HG03575 (cell line): ENCODE results near the gene GJA8.
"Not testable (repeated sequence)": the region's sequence is repeated elsewhere in the genome, so short reads cannot be mapped to it uniquely, and the experiment has no call there.

ENCODE experiments used
- ATAC-seq: cut with Tn5 transposase; IDR thresholded peaks from one replicate; pipeline ENCODE4 v1.9.1; 2021; ENCODE audit not compliant: unreplicated experiment, insufficient number of reproducible peaks, low FRiP score; ENCODE audit errors: extremely low read depth

The GJA8 gene

DNA sequence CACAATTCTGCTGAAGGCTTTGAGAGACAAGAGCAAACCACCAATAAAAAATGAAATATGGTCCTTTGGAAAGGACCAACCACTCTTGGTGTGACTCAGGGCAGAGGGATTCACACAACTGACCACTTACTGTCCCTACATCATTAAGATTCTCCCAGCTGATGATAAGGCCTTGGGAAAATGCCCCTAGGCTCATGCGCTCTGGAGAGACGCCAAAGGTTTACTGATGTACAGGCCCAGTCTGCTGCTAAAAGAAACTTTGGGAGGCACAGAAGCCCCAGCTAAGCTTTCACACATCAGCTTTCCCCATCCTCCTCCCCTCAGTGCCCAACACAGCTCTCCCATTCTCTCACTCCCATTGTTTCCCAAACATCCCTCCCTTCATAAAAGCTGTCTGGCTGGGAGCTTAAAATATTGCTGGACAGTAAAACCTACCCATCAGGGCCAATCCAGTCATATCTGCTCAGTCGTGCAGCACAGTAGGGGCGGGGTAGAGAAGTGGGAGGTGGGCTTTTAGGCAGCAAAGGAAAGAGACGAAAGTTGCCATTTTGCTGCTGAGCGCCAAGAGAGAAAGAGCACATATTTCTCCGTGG is at the start of gene GJA8:
GJA8 (plus strand) TSS at position 543 of the 593 bp plus-strand sequence. CDS start 5,161 bp downstream, outside the sequence.
- no peak for ATAC-seq

DNA sequence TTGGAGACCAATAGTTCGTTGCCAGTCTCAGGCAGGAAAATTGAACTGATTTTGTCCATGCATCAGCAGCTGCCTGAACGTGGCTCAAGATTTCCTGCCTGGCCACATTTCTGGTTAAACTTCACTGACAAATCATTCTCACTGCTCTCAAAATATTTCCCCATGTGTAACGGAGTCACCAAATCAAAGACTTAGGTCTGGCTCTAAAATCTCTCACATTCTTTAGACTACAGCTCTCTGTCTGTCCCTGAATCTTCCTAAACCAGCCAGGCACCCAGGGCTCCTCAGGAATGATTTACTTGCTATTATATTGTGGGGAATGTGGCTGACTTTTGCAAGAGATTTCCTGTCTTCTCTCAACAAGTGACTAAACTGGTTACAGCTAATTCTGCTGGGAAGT is 49.2 kb upstream of the GJA8 start:
- no peak for ATAC-seq

DNA sequence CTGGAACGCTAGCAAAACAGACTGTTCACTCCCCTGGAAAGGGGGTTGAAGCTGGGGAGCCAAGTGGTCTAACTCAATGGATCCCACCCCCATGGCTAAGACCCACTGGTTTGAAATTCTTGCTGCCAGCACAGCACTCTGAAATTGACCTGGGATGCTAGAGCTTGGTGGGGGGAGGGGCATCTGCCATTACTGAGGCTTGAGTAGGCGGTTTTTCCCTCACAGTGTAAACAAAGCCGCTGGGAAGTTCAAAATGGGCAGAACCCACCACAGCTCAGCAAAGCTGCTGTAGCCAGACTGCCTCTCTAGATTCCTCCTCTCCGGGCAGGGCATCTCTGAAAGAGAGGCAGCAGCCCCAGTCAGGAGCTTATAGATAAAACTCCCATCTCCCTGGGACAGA is 47.6 kb upstream of the GJA8 start:
- ATAC-seq = not testable (repeated sequence)

DNA sequence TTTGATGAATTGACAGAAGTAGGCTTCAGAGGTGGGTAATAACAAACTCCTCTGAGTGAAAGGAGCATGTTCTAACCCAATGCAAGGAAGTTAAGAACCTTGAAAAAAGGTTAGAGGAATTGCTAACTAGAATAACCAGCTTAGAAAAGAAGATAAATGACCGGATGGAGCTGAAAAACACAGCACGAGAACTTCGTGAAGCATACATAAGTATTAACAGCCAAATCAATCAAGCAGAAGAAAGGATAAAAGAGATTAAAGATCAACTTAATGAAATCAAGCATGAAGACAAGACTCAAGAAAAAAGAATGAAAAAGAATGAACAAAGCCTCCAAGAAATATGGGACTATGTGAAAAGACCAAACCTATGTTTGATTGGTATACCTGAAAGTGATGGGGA is 46.6 kb upstream of the GJA8 start:
- ATAC-seq = not testable (repeated sequence)

DNA sequence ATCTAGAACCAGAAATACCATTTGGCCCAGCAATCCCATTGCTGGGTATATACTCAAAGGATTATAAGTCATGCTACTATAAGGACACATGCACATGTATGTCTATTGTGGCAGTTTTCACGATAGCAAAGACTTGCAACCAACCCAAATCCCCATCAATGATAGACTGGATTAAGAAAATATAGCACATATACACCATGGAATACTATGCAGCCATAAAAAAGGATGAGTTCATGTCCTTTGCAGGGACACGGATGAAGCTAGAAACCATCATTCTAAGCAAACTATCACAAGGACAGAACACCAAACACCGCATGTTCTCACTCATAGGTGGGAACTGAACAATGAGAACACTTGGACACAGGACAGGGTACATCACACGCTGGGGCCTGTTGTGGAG is 35.4 kb upstream of the GJA8 start:
- ATAC-seq = not testable (repeated sequence)

DNA sequence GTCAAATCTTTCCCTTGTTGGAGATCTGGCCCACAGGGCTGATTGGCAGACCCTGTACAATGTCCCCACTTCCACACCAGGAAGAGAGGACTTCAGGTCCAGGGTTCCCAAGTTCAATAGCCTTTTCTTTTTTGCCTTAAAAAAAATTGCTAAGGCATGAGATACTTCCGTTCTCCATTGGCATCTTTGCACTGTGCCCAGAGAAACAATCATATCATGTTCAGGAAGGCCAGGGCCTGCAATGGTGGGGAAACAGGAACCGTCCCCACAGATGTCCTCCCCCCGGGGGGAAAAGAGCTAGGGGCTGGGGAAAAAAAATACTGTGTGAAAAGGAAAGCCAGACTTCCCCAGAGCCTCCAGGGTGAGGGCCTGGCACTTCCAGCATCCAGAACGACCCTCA is 24.6 kb upstream of the GJA8 start:
- no peak for ATAC-seq

DNA sequence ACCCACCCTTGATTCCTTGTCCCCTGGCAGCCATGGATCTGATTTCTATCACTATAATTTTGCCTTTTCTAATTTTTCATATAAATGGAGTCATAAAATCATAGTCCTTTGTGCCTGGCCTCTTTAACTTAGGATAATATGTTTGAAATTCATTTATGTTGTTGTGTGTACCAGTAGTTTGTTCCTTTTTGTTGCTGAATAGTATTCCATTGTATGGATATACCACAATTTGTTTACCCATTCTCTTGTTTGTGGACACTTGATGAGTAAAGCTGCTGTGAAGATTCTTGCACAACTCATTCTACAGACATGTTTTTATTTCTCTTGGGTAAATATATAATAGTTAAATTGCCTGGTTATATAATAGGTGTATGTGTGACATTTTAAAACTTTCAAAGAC is 22.7 kb upstream of the GJA8 start:
- ATAC-seq = no peak

DNA sequence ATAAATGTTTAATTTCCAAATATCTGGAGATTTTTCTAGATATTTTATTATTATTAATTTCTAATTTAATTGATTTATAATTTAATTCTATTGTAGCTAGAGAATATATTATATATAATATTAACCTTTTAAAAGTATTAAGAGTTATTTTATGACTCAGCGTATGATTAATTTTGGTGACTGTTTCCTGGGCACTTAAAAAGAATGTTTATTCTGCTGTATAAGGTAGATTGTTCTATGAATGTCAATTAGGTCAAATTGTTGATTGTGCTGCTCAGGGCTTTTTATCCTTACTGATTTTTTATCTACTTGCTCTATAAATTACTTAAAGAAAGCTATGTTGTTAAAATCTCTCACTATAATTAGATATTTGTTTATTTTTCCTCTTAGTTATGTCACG is 20.1 kb upstream of the GJA8 start:
- no peak for ATAC-seq

DNA sequence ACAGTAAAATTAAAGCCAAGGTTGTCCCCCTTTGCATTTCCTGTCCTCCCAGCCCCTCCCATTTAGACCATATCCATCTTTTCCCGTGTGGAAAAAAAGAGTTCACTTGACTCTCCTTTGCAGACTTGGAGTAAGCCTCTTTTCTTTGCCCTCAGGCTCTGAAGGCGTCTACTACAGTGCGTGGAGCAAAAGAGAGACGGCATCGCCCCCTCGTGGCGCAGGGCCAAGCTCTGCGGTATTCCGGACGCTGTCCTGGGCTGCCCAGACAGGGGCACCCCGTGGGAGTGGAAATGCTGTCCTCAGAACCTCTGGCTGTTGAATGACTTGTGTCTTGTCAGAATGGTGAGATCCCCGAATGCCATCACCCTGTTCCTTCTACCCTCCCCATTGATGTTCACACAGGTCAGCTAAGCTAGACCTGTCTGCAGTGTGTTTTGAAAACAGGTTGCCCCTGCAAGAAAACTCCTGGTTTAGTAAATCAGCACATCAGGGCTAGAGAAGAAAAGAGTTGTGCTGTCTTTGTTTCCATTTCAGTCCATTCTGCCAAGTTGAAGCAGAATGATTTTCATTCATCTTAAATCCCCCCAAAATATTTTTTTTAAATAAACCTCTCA is 12.3 kb upstream of the GJA8 start:
- no peak for ATAC-seq

DNA sequence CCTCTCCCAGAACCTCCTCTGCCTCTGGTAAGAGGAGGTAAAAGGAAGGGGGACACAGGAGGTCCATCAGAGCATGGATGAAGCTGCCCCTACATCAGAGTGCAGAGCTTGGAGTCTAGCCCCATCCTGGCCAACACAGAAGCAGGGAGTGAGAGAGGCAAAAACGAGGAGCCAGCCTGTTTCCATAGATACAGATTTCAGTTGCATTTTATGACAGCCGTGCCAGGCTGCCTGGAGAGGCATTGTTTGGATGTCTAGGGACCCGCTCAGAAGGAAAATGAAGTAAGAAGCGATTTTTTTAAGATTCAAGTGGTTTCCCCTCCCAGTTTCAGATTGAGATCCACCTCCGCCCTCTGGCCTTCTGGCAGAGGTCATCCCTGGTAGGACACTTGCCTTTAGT is 11.5 kb upstream of the GJA8 start:
- ATAC-seq = no peak

DNA sequence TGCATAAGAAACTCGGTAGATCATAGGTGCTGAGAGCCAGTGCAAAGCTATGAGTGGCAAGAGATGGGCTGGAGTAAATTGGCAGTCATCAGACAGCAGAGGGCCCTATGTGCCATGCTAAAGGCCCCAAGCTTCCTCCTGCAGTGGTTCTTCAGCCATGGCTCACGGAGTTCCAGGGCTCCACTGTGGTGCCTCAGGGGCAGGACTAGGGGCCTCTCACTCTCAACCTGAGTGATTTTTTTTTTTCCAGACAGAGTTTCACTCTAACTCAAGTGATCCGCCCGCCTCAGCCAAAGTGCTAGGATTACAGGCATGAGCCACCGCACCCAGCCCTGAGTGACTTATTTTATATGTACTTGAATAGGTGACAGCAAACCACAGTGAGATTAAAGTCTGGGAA is 10.4 kb upstream of the GJA8 start:
- no peak for ATAC-seq

DNA sequence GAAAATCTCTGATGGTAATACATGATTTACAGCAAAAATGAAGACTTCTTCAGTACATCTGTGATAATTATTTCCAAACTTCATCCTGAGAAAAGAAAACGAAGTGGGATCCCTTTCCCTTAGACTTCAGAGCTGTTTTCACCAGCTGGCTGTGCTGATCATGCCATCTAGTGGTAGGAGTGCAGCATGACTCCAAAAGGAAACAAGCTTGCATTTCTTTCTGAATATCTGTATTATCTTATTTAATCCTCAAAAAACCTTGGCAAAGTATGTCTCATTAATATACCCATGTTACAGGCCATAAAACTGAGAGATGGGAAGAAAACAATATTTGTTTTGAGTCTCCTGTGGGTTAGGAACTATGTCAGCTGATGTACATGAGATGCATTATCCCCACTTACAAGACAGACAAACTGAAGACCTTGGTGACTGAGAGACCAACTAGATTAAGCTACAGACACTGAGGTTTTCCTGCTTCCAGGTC is 9.8 kb upstream of the GJA8 start:
- no peak for ATAC-seq

DNA sequence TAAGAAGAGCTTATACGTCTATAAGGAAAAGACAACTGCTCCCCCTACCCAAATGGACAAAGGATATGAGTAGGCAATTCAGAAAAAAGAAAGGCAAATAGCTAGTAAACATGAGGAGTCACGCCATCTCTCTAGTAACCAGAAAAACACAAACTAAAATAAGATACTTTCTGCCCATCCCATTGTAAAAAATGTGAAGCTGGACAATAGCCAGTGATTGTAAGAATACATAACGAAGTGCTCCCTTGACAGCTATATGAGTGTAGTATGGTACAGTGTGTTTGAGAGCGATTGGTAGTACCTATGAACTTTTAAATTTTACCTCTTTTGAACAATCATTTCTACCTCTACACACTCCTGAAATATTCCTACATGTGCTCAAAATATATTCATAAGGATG is 7.5 kb upstream of the GJA8 start:
- ATAC-seq = no peak

DNA sequence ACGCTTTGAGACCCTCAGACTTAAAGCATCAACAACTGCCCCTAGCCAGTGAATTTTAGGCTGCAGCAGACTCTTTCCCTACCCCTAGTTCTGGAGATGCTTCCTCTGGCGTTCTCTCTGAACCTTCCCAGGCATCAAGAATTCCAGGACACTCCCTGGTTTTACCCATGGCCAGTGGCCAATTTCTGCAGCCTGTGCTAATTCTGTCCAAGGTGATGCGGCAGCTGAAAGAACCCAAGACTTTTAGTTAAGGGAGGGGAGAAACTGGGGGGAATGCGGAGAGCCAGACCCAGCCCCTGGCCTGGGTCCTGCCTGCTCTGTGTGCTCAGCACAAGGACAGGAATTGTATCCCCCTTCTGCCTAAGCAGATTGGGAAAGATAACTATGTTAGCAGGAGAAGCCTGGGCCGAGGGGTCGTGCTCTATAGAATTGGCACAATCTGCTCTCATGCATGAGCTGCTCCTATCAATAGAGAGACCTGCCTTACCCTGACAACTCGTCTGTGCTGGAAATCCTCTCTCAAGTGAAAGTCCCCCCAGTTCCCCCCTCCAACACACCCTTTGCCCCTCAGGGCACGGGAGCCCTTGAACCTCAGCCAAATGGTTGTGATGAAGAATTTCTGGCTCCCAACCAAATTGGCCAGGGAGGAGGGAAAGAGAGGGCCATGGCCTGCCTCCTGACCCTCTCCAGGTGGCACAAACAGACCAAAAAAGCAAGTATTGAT is 5.4 kb upstream of the GJA8 start:
- ATAC-seq = no peak

DNA sequence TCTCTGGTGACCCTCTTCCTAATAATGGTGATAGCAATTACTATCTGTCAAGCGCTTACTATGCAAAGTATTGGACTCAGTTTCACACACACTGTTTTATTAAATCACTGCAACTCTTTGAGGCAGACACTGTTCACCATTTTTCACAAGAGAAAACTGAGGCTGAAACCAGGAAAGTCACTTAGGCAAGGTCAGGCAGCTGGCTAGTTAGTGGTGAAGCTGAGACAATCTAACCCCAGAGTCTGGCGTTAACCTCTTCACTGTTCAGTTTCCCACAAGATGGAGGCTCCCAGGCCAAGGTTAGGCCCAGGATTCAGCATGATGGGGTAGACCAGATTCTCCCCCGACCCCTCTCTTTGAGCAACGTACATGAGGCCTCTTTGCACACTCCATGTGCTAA is 4.8 kb upstream of the GJA8 start:
- ATAC-seq = no peak

DNA sequence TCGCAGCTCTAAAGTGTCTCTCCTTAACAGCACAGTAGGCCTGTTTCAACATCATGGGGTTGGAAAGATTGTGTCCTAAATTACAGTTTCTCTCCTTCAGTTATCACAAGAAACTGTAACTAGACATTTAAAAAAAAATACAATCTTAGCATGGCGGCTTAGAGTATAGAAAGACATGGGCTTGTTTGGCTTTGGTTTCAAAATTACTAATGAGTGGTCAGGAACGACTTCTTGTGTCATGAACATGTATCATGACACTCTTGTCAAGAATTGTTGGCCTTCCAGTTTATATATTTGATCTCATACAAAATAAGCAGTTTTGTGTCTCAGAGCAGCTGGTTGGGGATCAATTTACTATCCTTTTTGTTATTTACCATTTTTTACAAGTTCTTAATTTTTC is 2.1 kb downstream of the GJA8 start:
- no peak for ATAC-seq

DNA sequence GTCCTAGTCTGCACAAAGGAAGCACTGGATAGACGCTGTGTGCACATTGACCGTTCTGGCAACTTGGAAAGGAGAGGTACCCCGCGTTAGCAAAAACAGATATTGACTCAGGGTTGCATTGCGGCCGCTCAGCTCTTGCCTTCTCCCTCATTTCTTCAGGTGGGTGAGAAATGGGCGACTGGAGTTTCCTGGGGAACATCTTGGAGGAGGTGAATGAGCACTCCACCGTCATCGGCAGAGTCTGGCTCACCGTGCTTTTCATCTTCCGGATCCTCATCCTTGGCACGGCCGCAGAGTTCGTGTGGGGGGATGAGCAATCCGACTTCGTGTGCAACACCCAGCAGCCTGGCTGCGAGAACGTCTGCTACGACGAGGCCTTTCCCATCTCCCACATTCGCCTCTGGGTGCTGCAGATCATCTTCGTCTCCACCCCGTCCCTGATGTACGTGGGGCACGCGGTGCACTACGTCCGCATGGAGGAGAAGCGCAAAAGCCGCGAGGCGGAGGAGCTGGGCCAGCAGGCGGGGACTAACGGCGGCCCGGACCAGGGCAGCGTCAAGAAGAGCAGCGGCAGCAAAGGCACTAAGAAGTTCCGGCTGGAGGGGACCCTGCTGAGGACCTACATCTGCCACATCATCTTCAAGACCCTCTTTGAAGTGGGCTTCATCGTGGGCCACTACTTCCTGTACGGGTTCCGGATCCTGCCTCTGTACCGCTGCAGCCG is 5.4 kb downstream of the GJA8 start:
- no peak for ATAC-seq

DNA sequence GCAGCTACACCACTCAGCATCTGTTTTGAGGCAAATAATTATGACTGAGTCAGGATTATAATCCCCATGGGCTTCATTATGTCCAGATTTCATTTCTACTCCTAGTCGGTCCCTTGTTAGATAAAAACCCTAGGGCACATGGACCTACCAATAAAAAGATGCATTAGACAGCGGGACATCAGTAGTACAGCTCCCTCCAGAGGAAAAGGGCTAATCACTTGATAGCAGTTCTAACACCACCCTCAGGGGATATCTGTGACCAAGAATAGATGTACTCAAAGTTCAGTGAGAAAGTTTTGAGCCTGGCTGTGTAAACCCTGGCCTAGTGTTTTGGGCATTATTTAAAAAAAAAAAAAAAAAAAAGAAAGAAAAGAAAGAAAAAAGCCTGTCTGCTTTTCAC is 10.0 kb downstream of the GJA8 start:
- no peak for ATAC-seq

DNA sequence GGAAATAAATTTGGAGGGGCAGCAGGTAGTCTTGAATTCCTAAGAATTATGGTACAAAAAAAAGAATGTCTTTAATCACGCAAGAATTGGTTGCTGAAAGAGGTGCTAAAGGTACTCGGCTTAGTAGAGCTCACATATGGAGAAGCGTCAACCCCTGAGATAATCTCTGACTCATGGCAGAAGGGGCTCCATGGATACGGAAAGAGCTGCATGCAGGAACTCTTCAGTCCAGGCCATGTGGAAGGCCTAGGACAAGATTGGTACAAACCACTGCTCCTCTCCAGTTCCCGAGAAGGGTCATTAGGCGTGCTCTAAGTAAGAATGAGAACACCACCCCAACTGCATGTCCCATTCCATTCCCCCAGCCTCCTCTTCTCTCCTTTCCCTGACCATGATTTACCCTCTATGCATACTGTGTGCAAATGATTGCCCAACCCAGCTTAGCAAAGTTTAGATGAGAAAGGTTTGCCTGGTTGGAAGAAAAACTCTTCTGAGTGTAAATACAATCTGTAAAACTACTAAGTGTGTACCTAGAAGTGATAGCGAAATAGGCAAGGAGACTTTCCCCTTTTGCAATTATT is 10.9 kb downstream of the GJA8 start:
- no peak for ATAC-seq
